A549 (cell line): Measurements from ENCODE around the gene TMEM115. TPM values are rescaled to one million over a fixed set of nuclear protein-coding genes. Genes with fewer than 3 reads are reported as not detected.

Experiments
- polyA plus RNA-seq, 4 experiments: library from polyadenylated mRNA; depleted of rRNA in 3 of 4; stranded (reverse); fragments of >200 nt; fragmentation: RNase III in 1 of 4; extraction: RNeasy Plus Mini Kit Qiagen cat#74134 plus additional on column Dnase treatment in 1 of 4; gene quantifications; 2 replicates in 3 of 4; 3 replicates in 1 of 4; pipeline ENCODE4 v1.2.3, GENCODE V29; 2011 to 2017

TMEM115 gene
- polyA plus RNA-seq, 2 of the 4 experiments (the other 2 are of a cell fraction) = 17.4 to 26.8 TPM

Other genes starting within 250 kb of the TMEM115 start
- 2.9 and 5.0 TPM in 2 replicates for gene SEMA3F, start 204.2 kb downstream of the TMEM115 start, polyA plus RNA-seq (2011; rRNA removed)
- gene SEMA3F, start 204.2 kb downstream of the TMEM115 start, polyA plus RNA-seq (2017; fragmentation: RNase III; extraction: RNeasy Plus Mini Kit Qiagen cat#74134 plus additional on column Dnase treatment) = 9.0 to 10.6 TPM (median 10.1 TPM) in 3 replicates
- gene GNAT1, start 167.9 kb downstream of the TMEM115 start, polyA plus RNA-seq (2011; rRNA removed) = not detected in 2 replicates
- gene GNAT1, start 167.9 kb downstream of the TMEM115 start, polyA plus RNA-seq (2017; fragmentation: RNase III; extraction: RNeasy Plus Mini Kit Qiagen cat#74134 plus additional on column Dnase treatment) = not detected in 3 replicates
- 0.05 and 0.12 TPM in 2 replicates for gene SLC38A3, start 154.2 kb downstream of the TMEM115 start, polyA plus RNA-seq (2011; rRNA removed)
- 0.10 to 0.13 TPM in 2 of 3 replicates, not detected in the other for gene SLC38A3, start 154.2 kb downstream of the TMEM115 start, polyA plus RNA-seq (2017; fragmentation: RNase III; extraction: RNeasy Plus Mini Kit Qiagen cat#74134 plus additional on column Dnase treatment)
- gene GNAI2, start 123.3 kb downstream of the TMEM115 start, polyA plus RNA-seq (2011; rRNA removed) = 67.0 and 67.8 TPM in 2 replicates
- 44.6 to 48.8 TPM (median 47.4 TPM) in 3 replicates for gene GNAI2, start 123.3 kb downstream of the TMEM115 start, polyA plus RNA-seq (2017; fragmentation: RNase III; extraction: RNeasy Plus Mini Kit Qiagen cat#74134 plus additional on column Dnase treatment)
- 6.5 and 6.8 TPM in 2 replicates for gene SEMA3B, start 90.4 kb downstream of the TMEM115 start, polyA plus RNA-seq (2011; rRNA removed)
- 6.5 to 8.4 TPM (median 7.4 TPM) in 3 replicates for gene SEMA3B, start 90.4 kb downstream of the TMEM115 start, polyA plus RNA-seq (2017; fragmentation: RNase III; extraction: RNeasy Plus Mini Kit Qiagen cat#74134 plus additional on column Dnase treatment)
- gene LSMEM2, start 80.4 kb downstream of the TMEM115 start, polyA plus RNA-seq (2011; rRNA removed) = not detected in 2 replicates
- gene LSMEM2, start 80.4 kb downstream of the TMEM115 start, polyA plus RNA-seq (2017; fragmentation: RNase III; extraction: RNeasy Plus Mini Kit Qiagen cat#74134 plus additional on column Dnase treatment) = 0.09 TPM in 1 of 3 replicates, not detected in the others
- 42.2 and 44.5 TPM in 2 replicates for gene IFRD2, start 67.1 kb downstream of the TMEM115 start, polyA plus RNA-seq (2011; rRNA removed)
- gene IFRD2, start 67.1 kb downstream of the TMEM115 start, polyA plus RNA-seq (2017; fragmentation: RNase III; extraction: RNeasy Plus Mini Kit Qiagen cat#74134 plus additional on column Dnase treatment) = 79.7 to 86.2 TPM (median 80.9 TPM) in 3 replicates
- 3.0 and 5.2 TPM in 2 replicates for gene HYAL3, start 60.1 kb downstream of the TMEM115 start, polyA plus RNA-seq (2011; rRNA removed)
- 4.8 to 5.4 TPM (median 5.0 TPM) in 3 replicates for gene HYAL3, start 60.1 kb downstream of the TMEM115 start, polyA plus RNA-seq (2017; fragmentation: RNase III; extraction: RNeasy Plus Mini Kit Qiagen cat#74134 plus additional on column Dnase treatment)
- gene NAA80, start 60.1 kb downstream of the TMEM115 start, polyA plus RNA-seq (2011; rRNA removed) = 3.1 and 4.5 TPM in 2 replicates
- 4.5 to 5.4 TPM (median 5.3 TPM) in 3 replicates for gene NAA80, start 60.1 kb downstream of the TMEM115 start, polyA plus RNA-seq (2017; fragmentation: RNase III; extraction: RNeasy Plus Mini Kit Qiagen cat#74134 plus additional on column Dnase treatment)
- 1.1 and 1.6 TPM in 2 replicates for gene HYAL1, start 55.9 kb downstream of the TMEM115 start, polyA plus RNA-seq (2011; rRNA removed)
- 0.42 to 0.62 TPM (median 0.54 TPM) in 3 replicates for gene HYAL1, start 55.9 kb downstream of the TMEM115 start, polyA plus RNA-seq (2017; fragmentation: RNase III; extraction: RNeasy Plus Mini Kit Qiagen cat#74134 plus additional on column Dnase treatment)
- 31.0 and 34.6 TPM in 2 replicates for gene HYAL2, start 36.8 kb downstream of the TMEM115 start, polyA plus RNA-seq (2011; rRNA removed)
- gene HYAL2, start 36.8 kb downstream of the TMEM115 start, polyA plus RNA-seq (2017; fragmentation: RNase III; extraction: RNeasy Plus Mini Kit Qiagen cat#74134 plus additional on column Dnase treatment) = 21.4 to 24.5 TPM (median 24.4 TPM) in 3 replicates
- 23.5 and 26.7 TPM in 2 replicates for gene TUSC2, start 31.3 kb downstream of the TMEM115 start, polyA plus RNA-seq (2011; rRNA removed)
- gene TUSC2, start 31.3 kb downstream of the TMEM115 start, polyA plus RNA-seq (2017; fragmentation: RNase III; extraction: RNeasy Plus Mini Kit Qiagen cat#74134 plus additional on column Dnase treatment) = 18.2 to 19.9 TPM (median 18.8 TPM) in 3 replicates
- 11.9 and 15.4 TPM in 2 replicates for gene RASSF1, start 18.7 kb downstream of the TMEM115 start, polyA plus RNA-seq (2011; rRNA removed)
- gene RASSF1, start 18.7 kb downstream of the TMEM115 start, polyA plus RNA-seq (2017; fragmentation: RNase III; extraction: RNeasy Plus Mini Kit Qiagen cat#74134 plus additional on column Dnase treatment) = 14.4 to 15.7 TPM (median 15.5 TPM) in 3 replicates
- gene ZMYND10, start 13.8 kb downstream of the TMEM115 start, polyA plus RNA-seq (2011; rRNA removed) = 0.41 and 0.43 TPM in 2 replicates
- 0.71 to 0.84 TPM (median 0.77 TPM) in 3 replicates for gene ZMYND10, start 13.8 kb downstream of the TMEM115 start, polyA plus RNA-seq (2017; fragmentation: RNase III; extraction: RNeasy Plus Mini Kit Qiagen cat#74134 plus additional on column Dnase treatment)
- 19.9 and 28.5 TPM in 2 replicates for gene NPRL2, start 8.7 kb downstream of the TMEM115 start, polyA plus RNA-seq (2011; rRNA removed)
- gene NPRL2, start 8.7 kb downstream of the TMEM115 start, polyA plus RNA-seq (2017; fragmentation: RNase III; extraction: RNeasy Plus Mini Kit Qiagen cat#74134 plus additional on column Dnase treatment) = 17.5 to 19.5 TPM (median 17.7 TPM) in 3 replicates
- gene CYB561D2, start 8.7 kb downstream of the TMEM115 start, polyA plus RNA-seq (2011; rRNA removed) = 14.4 and 23.1 TPM in 2 replicates
- gene CYB561D2, start 8.7 kb downstream of the TMEM115 start, polyA plus RNA-seq (2017; fragmentation: RNase III; extraction: RNeasy Plus Mini Kit Qiagen cat#74134 plus additional on column Dnase treatment) = 17.2 to 17.9 TPM (median 17.7 TPM) in 3 replicates
- gene CACNA2D2, start 144.1 kb upstream of the TMEM115 start, polyA plus RNA-seq (2011; rRNA removed) = 0.21 and 0.22 TPM in 2 replicates
- gene CACNA2D2, start 144.1 kb upstream of the TMEM115 start, polyA plus RNA-seq (2017; fragmentation: RNase III; extraction: RNeasy Plus Mini Kit Qiagen cat#74134 plus additional on column Dnase treatment) = 0.41 to 0.75 TPM (median 0.55 TPM) in 3 replicates
- 3.4 and 5.0 TPM in 2 replicates for gene C3orf18, start 208.2 kb upstream of the TMEM115 start, polyA plus RNA-seq (2011; rRNA removed)
- 3.9 to 5.9 TPM (median 5.4 TPM) in 3 replicates for gene C3orf18, start 208.2 kb upstream of the TMEM115 start, polyA plus RNA-seq (2017; fragmentation: RNase III; extraction: RNeasy Plus Mini Kit Qiagen cat#74134 plus additional on column Dnase treatment)
- 4.7 and 5.1 TPM in 2 replicates for gene HEMK1, start 210.0 kb upstream of the TMEM115 start, polyA plus RNA-seq (2011; rRNA removed)
- gene HEMK1, start 210.0 kb upstream of the TMEM115 start, polyA plus RNA-seq (2017; fragmentation: RNase III; extraction: RNeasy Plus Mini Kit Qiagen cat#74134 plus additional on column Dnase treatment) = 4.3 to 5.4 TPM (median 4.3 TPM) in 3 replicates